ENCODE data around the gene SEMA4B.

Gene SEMA4B, protein sequence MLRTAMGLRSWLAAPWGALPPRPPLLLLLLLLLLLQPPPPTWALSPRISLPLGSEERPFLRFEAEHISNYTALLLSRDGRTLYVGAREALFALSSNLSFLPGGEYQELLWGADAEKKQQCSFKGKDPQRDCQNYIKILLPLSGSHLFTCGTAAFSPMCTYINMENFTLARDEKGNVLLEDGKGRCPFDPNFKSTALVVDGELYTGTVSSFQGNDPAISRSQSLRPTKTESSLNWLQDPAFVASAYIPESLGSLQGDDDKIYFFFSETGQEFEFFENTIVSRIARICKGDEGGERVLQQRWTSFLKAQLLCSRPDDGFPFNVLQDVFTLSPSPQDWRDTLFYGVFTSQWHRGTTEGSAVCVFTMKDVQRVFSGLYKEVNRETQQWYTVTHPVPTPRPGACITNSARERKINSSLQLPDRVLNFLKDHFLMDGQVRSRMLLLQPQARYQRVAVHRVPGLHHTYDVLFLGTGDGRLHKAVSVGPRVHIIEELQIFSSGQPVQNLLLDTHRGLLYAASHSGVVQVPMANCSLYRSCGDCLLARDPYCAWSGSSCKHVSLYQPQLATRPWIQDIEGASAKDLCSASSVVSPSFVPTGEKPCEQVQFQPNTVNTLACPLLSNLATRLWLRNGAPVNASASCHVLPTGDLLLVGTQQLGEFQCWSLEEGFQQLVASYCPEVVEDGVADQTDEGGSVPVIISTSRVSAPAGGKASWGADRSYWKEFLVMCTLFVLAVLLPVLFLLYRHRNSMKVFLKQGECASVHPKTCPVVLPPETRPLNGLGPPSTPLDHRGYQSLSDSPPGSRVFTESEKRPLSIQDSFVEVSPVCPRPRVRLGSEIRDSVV

DNA sequence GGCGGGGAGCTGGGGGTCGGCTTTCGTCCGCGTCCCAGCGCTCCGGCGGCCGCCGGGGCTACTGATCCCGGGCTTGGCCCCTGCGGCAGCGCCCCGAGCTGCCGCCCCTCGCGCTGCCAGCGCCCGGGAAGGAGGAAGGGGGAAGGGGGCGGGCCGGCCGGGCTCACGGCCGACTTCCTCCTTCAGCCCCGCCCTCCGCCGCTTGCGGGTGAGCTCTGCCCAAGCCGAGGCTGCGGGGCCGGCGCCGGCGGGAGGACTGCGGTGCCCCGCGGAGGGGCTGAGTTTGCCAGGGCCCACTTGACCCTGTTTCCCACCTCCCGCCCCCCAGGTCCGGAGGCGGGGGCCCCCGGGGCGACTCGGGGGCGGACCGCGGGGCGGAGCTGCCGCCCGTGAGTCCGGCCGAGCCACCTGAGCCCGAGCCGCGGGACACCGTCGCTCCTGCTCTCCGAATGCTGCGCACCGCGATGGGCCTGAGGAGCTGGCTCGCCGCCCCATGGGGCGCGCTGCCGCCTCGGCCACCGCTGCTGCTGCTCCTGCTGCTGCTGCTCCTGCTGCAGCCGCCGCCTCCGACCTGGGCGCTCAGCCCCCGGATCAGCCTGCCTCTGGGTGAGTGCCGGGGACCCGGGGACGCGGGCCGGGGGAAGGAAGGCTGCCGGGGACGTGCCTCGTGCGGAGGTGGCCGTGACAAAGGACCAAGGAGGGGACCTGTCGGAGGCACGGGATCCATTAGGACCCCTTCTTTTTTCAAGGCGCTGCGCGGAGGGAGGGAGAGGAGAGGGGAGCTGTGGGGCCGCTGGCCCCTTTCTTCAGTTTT is at the start of gene SEMA4B:
TSS of gene SEMA4B (plus strand) at position 201 of the 814 bp plus-strand sequence. CDS start at position 450, 249 bp downstream.
- TF ChIP-seq, protein P1, sequence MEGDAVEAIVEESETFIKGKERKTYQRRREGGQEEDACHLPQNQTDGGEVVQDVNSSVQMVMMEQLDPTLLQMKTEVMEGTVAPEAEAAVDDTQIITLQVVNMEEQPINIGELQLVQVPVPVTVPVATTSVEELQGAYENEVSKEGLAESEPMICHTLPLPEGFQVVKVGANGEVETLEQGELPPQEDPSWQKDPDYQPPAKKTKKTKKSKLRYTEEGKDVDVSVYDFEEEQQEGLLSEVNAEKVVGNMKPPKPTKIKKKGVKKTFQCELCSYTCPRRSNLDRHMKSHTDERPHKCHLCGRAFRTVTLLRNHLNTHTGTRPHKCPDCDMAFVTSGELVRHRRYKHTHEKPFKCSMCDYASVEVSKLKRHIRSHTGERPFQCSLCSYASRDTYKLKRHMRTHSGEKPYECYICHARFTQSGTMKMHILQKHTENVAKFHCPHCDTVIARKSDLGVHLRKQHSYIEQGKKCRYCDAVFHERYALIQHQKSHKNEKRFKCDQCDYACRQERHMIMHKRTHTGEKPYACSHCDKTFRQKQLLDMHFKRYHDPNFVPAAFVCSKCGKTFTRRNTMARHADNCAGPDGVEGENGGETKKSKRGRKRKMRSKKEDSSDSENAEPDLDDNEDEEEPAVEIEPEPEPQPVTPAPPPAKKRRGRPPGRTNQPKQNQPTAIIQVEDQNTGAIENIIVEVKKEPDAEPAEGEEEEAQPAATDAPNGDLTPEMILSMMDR (IDR thresholded peaks at IDR 0.05): no peak
- Mint-ChIP-seq H3K4me3 (peak within 1 kb of the TSS; percentile 93), H3K36me3 (ENCODE audit: low read depth) (peaks cover 13% of the 10 kb centered on the region), H3K4me1 (peaks cover 49% of the 10 kb centered on the region), H3K27ac (no peak within 1 kb of the TSS), H3K9me3 (peaks cover under 1% of the 10 kb centered on the region), H3K27me3 (ENCODE audit: low read depth, poor library complexity) (peaks cover 3% of the 10 kb centered on the region)
- DNase-seq: peak; percentile 89

DNA sequence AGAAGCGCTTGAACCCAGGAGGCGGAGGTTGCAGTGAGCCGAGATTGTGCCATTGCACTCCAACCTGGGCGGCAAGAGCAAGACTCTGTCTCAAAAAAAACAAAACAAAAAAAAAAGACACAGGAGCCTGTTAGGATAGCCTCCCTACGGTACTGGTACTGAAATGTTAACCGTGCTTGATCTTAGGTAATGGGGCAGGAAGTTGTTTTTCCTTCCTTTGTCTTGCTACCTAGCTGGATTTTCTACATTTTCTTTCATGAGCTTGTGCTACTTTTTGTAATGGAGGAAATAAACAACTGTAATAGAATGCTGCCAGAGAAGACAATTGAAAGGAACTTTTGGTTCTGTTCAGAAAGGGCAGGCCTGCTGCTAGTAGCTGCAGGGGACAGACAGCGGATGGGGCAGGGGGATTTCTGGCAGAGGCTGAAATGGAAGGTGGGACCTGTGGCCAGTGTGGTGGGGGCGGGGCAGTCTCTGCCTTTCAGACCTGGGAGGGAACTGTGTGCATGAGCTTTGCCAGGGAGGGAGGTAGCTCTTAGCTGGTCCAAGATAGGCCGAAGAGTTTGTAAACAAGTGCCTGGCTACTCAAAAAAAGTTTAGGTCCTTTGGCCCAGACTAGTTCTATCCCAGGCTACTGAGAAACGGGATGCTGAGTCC is 49.0 kb upstream of the SEMA4B start:
- H3K4me1 Mint-ChIP-seq: peaks cover 34% of the 10 kb centered on the region
- TF ChIP-seq, protein P1 (IDR thresholded peaks at IDR 0.05): no peak
- DNase-seq: peak; percentile 38
- H3K36me3 Mint-ChIP-seq (ENCODE audit: low read depth): no peaks in the 10 kb centered on the region
- peaks cover 5% of the 10 kb centered on the region for H3K27me3 Mint-ChIP-seq (ENCODE audit: low read depth, poor library complexity)
- no peaks in the 10 kb centered on the region for H3K9me3 Mint-ChIP-seq
- H3K4me3 Mint-ChIP-seq: no peak overlapping the region
- peak overlapping the region; percentile 19 for H3K27ac Mint-ChIP-seq

DNA sequence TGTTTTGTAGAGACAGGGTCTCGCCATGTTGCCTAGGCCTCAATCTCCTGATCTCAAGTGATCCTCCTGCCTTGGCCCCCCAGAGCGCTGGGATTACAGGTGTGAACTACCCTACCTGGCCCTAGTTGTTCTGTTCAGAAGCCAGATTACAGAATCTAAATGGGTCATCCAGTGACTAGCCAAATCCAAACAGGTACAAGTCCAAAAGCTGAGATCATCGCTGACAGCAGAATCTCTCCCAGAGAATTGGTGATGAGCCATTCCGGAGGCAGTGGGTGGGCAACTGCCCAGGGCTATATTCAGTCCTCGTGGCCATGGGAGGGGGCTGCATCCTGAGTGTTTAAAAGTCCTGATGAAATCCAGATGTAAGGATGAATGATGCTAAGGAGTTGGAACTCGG is 47.5 kb upstream of the SEMA4B start:
- no peaks in the 10 kb centered on the region for H3K36me3 Mint-ChIP-seq (ENCODE audit: low read depth)
- H3K27ac Mint-ChIP-seq: no peak overlapping the region
- no peak for DNase-seq
- H3K9me3 Mint-ChIP-seq: no peaks in the 10 kb centered on the region
- no peak overlapping the region for H3K4me3 Mint-ChIP-seq
- TF ChIP-seq, protein P1 (IDR thresholded peaks at IDR 0.05): no peak
- H3K4me1 Mint-ChIP-seq: peaks cover 47% of the 10 kb centered on the region
- H3K27me3 Mint-ChIP-seq (ENCODE audit: low read depth, poor library complexity): peaks cover 8% of the 10 kb centered on the region

DNA sequence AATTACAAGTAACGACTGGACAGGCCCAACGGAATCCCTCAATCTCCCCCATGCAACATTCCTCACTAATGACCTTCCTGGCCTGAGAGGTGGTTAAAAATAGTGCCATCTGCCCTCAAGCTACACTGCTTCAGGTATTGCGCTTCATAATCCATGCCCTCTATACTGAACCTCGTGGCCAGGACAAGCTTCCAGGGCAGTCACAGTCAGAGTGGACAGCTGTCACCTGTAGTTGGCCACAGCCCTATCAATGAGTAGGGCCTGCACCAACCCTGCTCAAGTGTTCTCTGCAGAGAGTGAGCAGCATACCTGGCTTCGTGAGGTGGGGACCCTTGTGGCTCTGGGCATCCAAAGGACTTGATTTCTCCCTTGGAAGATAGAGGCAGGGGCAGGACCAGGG is 46.9 kb upstream of the SEMA4B start:
- Mint-ChIP-seq H3K4me3 (no peak overlapping the region), H3K9me3 (no peaks in the 10 kb centered on the region), H3K27ac (peak overlapping the region; percentile 37), H3K36me3 (ENCODE audit: low read depth) (no peaks in the 10 kb centered on the region), H3K27me3 (ENCODE audit: low read depth, poor library complexity) (peaks cover 8% of the 10 kb centered on the region), H3K4me1 (peaks cover 47% of the 10 kb centered on the region)
- TF ChIP-seq, protein P1 (IDR thresholded peaks at IDR 0.05): no peak
- DNase-seq: no peak

DNA sequence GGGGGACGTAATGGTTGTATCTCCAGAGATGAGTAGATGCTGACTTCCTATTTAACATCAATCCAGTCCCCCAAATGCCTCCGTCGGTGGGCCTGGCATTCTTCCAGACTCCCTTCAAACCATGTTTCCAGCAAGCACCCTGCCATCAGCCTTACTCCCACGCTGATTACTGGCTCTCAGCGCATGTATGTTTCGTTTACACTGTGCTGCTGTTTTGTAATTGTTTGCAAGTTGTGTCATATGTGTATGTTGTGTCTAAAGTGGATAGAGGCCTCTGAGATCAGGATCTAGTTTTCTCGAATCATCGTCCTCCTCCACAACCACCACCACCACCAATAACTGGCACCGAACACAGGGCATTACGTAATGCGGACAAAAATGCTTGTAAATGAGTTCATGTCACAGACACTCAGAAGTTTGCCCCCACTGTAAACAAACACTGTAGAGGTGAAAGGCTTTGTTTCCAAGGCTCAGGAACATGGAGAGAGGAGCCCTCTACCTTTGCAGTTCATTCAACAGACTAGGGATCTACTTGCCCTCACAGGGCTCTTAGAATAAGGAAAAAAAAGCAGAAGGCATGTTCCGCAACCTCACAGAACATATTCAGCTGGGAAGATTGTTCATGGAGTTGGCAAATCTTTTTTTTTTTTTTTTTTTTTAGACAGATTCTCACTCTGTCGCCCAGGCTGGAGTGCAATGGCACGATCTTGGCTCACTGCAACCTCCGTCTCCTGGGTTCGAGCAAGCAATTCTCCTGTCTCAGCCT is 46.1 kb upstream of the SEMA4B start:
- Mint-ChIP-seq H3K36me3 (ENCODE audit: low read depth) (no peaks in the 10 kb centered on the region), H3K9me3 (no peaks in the 10 kb centered on the region), H3K4me3 (no peak overlapping the region), H3K27ac (no peak overlapping the region), H3K4me1 (peaks cover 47% of the 10 kb centered on the region), H3K27me3 (ENCODE audit: low read depth, poor library complexity) (peaks cover 8% of the 10 kb centered on the region)
- TF ChIP-seq, protein P1 (IDR thresholded peaks at IDR 0.05): no peak
- DNase-seq: no peak
